HCT116 (cell line): ENCODE data around the gene SLC35B1. TPM values are rescaled to one million over a fixed set of nuclear protein-coding genes. Genes with fewer than 3 reads are reported as not detected.

ENCODE experiments used
- ATAC-seq: fragments of 200-7000 bp; cut with Tn5 transposase; 2 replicates; pipeline ENCODE4 v1.9.1; 2020; ENCODE audit warnings: mild to moderate bottlenecking, moderate library complexity
- BruUV-seq: library from RNA; stranded (reverse); fragments of 400-500 nt; replicated peaks from 2 replicates; lab custom pipeline; 2021; lab: Mats Ljungman, UMichigan
- CTCF ChIA-PET: fragments of 300-600 bp; sonication (Branson Sonifier 250); formaldehyde crosslinking; loops from one replicate; lab custom pipeline; 2021; ENCODE audit warnings: antibody characterized with exemption; lab: Charles Lee
- POLR2A ChIA-PET: fragments of 300-600, 350-600 bp; sonication (Branson Sonifier 250); formaldehyde crosslinking; loops from one replicate; lab custom pipeline; 2021; ENCODE audit warnings: antibody characterized with exemption; lab: Charles Lee
- RAD21 ChIA-PET, 2 experiments: fragments of 300-600 bp; sonication (Branson Sonifier 250); formaldehyde crosslinking; loops; one replicate each; lab custom pipeline; 2023; ENCODE audit warnings: low total read pairs in 2 of 2; ENCODE audit not compliant: uncharacterized antibody in 2 of 2, unreplicated experiment in 2 of 2, low non-redundant PET in 1 of 2; lab: Charles Lee
- DNase-seq: peaks from one replicate; pipeline ENCODE4 v3.0.0-alpha.2; 2010; ENCODE audit warnings: low read depth, low spot score
- H2AFZ ChIP-seq: fragments of 200-600 bp; shearing (Covaris generic), sonication (generic); 2 replicates; pipeline ENCODE4 v1.6.1; 2017; ENCODE audit warnings: low read depth, mixed run types, mixed read lengths, antibody characterized with exemption, low read length; ENCODE audit not compliant: poor library complexity, severe bottlenecking
- H3K27ac ChIP-seq: 2 replicates; pipeline ENCODE4 v1.5.1; 2012; ENCODE audit warnings: low read depth, low read length
- H3K27me3 ChIP-seq: fragments of 200-600 bp; sonication (generic); 2 replicates; pipeline ENCODE4 v1.6.1; 2016; ENCODE audit warnings: mixed run types, low read length, mixed read lengths; ENCODE audit not compliant: insufficient read depth
- H3K36me3 ChIP-seq, 2 experiments: fragments of 200-500 bp in 1 of 2; fragments of 200-600 bp in 1 of 2; sonication (Bioruptor generic) in 1 of 2; sonication (generic) in 1 of 2; 2 replicates each; pipeline versions ENCODE4 v1.5.1 to v1.6.1; 2014 to 2016; ENCODE audit warnings: low read length in 2 of 2, inconsistent platforms in 1 of 2, mixed read lengths in 1 of 2, mixed run types in 1 of 2; ENCODE audit not compliant: insufficient read depth in 2 of 2, control insufficient read depth in 1 of 2
- H3K4me1 ChIP-seq, 2 experiments: fragments of 200-600 bp in 1 of 2; sonication (generic) in 1 of 2; 2 replicates each; pipeline versions ENCODE4 v1.5.1 to v1.6.1; 2012 to 2017; ENCODE audit warnings: low read length in 2 of 2, inconsistent platforms in 1 of 2, mild to moderate bottlenecking in 1 of 2, mixed read lengths in 1 of 2, mixed run types in 1 of 2, moderate library complexity in 1 of 2; ENCODE audit not compliant: insufficient read depth in 2 of 2, control insufficient read depth in 1 of 2
- H3K4me2 ChIP-seq: fragments of 200-600 bp; sonication (generic); 2 replicates; pipeline ENCODE4 v1.6.1; 2017; ENCODE audit warnings: mixed run types, low read length, mixed read lengths
- H3K4me3 ChIP-seq, 2 experiments: fragments of 200-600 bp in 1 of 2; sonication (generic) in 1 of 2; replicated peaks in 1 of 2; 2 replicates each; pipeline ENCODE4 v1.5.1; 2011 to 2016; ENCODE audit warnings: low read length in 2 of 2, control low read depth in 1 of 2, low read depth in 1 of 2, mild to moderate bottlenecking in 1 of 2, mixed read lengths in 1 of 2, mixed run types in 1 of 2
- H3K79me2 ChIP-seq: fragments of 200-600 bp; sonication (generic); 2 replicates; pipeline ENCODE4 v1.6.1; 2017; ENCODE audit warnings: mild to moderate bottlenecking, mixed run types, low read length, moderate library complexity, mixed read lengths; ENCODE audit not compliant: insufficient read depth
- H3K9ac ChIP-seq: fragments of 200-600 bp; sonication (generic); 2 replicates; pipeline ENCODE4 v1.6.1; 2016; ENCODE audit warnings: low read length, mixed read lengths
- H3K9me2 ChIP-seq: fragments of 200-600 bp; sonication (generic), shearing (Covaris generic); 2 replicates; pipeline ENCODE4 v1.6.1; 2017; ENCODE audit warnings: mixed run types, mild to moderate bottlenecking, moderate library complexity; ENCODE audit not compliant: insufficient read depth
- H3K9me3 ChIP-seq, 2 experiments: fragments of 200-500 bp in 1 of 2; fragments of 200-600 bp in 1 of 2; sonication (Bioruptor generic) in 1 of 2; sonication (generic) in 1 of 2; 2 replicates each; pipeline ENCODE4 v1.6.1; 2014 to 2017; ENCODE audit warnings: low read length in 2 of 2, mixed read lengths in 2 of 2, inconsistent platforms in 1 of 2, low read depth in 1 of 2, mild to moderate bottlenecking in 1 of 2, mixed run types in 1 of 2, moderate library complexity in 1 of 2; ENCODE audit not compliant: control insufficient read depth in 1 of 2, insufficient read depth in 1 of 2
- H4K20me1 ChIP-seq: fragments of 200-600 bp; sonication (generic), shearing (Covaris generic); 2 replicates; pipeline ENCODE4 v1.6.1; 2017; ENCODE audit warnings: mixed run types, mild to moderate bottlenecking, moderate library complexity; ENCODE audit not compliant: insufficient read depth
- CBX3 ChIP-seq: IDR thresholded peaks from 2 replicates; pipeline ENCODE4 v1.6.1; 2012; ENCODE audit warnings: low read depth
- CEBPB ChIP-seq: IDR thresholded peaks from 2 replicates; pipeline ENCODE4 v1.6.1; 2012; ENCODE audit warnings: low read depth
- EGR1 ChIP-seq: IDR thresholded peaks from 2 replicates; pipeline ENCODE4 v1.6.1; 2012; ENCODE audit warnings: low read depth
- ELF1 ChIP-seq: IDR thresholded peaks from 2 replicates; pipeline ENCODE4 v1.6.1; 2012; ENCODE audit warnings: low read depth, borderline replicate concordance
- EZH2 ChIP-seq: fragments of 200-600 bp; sonication (generic); IDR thresholded peaks from 2 replicates; pipeline ENCODE4 v1.6.1; 2017; ENCODE audit warnings: antibody characterized with exemption, mixed run types
- FOSL1 ChIP-seq: IDR thresholded peaks from 2 replicates; pipeline ENCODE4 v1.6.1; 2012; ENCODE audit warnings: low read depth
- JUND ChIP-seq: IDR thresholded peaks from 2 replicates; pipeline ENCODE4 v1.6.1; 2012
- POLR2A ChIP-seq: IDR thresholded peaks from 2 replicates; pipeline ENCODE4 v1.7.0; 2011; ENCODE audit warnings: borderline replicate concordance; ENCODE audit not compliant: insufficient read depth, insufficient read length; ENCODE audit errors: extremely low read depth
- POLR2AphosphoS5 ChIP-seq: IDR thresholded peaks from 2 replicates; pipeline ENCODE4 v1.6.1; 2011; ENCODE audit warnings: mild to moderate bottlenecking, low read depth, low read length, moderate library complexity
- SIN3A ChIP-seq: IDR thresholded peaks from 2 replicates; pipeline ENCODE4 v1.6.1; 2012; ENCODE audit warnings: low read depth
- SP1 ChIP-seq: IDR thresholded peaks from 2 replicates; pipeline ENCODE4 v1.6.1; 2012; ENCODE audit warnings: low read depth
- TCF7L2 ChIP-seq: IDR thresholded peaks from 2 replicates; pipeline ENCODE4 v1.7.0; 2011; ENCODE audit warnings: borderline replicate concordance, inconsistent platforms; ENCODE audit not compliant: insufficient read depth, insufficient read length; ENCODE audit errors: extremely low read depth
- ZFX ChIP-seq: fragments of 450-650 bp; IDR thresholded peaks from 2 replicates; pipeline ENCODE4 v1.6.1; 2017
- intact Hi-C: fragments of 100-400 bp; cut with micrococcal nuclease; formaldehyde crosslinking; loops from 2 replicates; pipeline ENCODE4 v1.10.0; 2022
- total RNA-seq: library from RNA; stranded (reverse); gene quantifications from one replicate; pipeline ENCODE4 v1.2.1, GENCODE V29; 2021; ENCODE audit not compliant: unreplicated experiment
- TF ChIP-seq, protein P1 (sequence below): IDR thresholded peaks from 2 replicates; pipeline ENCODE4 v1.6.1; 2012
- TF ChIP-seq, protein P2 (sequence below): IDR thresholded peaks from 2 replicates; pipeline ENCODE4 v1.6.1; 2012; ENCODE audit warnings: low read depth
- TF ChIP-seq, protein P3 (sequence below): IDR thresholded peaks from 2 replicates; pipeline ENCODE4 v1.6.1; 2011; ENCODE audit warnings: mild to moderate bottlenecking, low read length, moderate library complexity; ENCODE audit not compliant: insufficient replicate concordance; ENCODE audit errors: extremely low read depth
- TF ChIP-seq, protein P4 (sequence below): IDR thresholded peaks from 2 replicates; pipeline ENCODE4 v1.6.1; 2012

Gene SLC35B1
- total RNA-seq, 1 experiment from 2014 or later, result 87.5 TPM

DNA sequence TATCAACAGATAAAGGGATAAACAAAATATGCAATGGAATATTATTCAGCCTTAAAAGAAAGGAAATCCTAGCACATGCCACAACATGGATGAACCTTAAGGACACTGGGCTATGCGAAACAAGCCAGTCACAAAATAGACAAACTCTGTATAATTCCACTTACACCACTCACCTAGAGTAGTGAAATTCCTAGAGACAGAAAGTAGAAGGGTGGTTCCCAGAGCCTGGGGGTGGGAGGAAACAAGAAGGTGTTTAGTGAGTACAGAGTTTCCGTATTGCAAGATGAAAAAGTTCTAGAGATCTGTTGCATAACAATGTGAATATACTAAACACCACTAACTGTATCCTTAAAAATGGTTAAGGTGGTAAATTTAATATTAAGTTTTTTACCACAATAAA is 39.9 kb downstream of the SLC35B1 start:
- no peak overlapping the region for H2AFZ ChIP-seq
- H3K36me3 ChIP-seq, result no peaks in the 10 kb centered on the region
- no peaks in the 10 kb centered on the region for H3K9me2 ChIP-seq
- CTCF ChIA-PET, result no interaction called here
- RAD21 ChIA-PET, result no interaction called here
- ATAC-seq (no peak), DNase-seq (no peak)
- no peak overlapping the region for H3K9ac ChIP-seq
- no peak overlapping the region for H3K27ac ChIP-seq
- peaks cover 85% of the 10 kb centered on the region for H3K79me2 ChIP-seq
- H3K4me3 ChIP-seq, result no peak overlapping the region
- BruUV-seq, result no TSS peak
- H4K20me1 ChIP-seq, result peaks cover 7% of the 10 kb centered on the region; the same call in 1 of the 2 replicates
- POLR2A ChIA-PET, result no interaction called here
- H3K9me3 ChIP-seq, result no peaks in the 10 kb centered on the region
- no peaks in the 10 kb centered on the region for H3K27me3 ChIP-seq
- H3K4me1 ChIP-seq, result no peaks in the 10 kb centered on the region
- intact Hi-C loops, result no loop called here
- no peak for TF ChIP-seq TCF7L2
- no peak overlapping the region for H3K4me2 ChIP-seq

DNA sequence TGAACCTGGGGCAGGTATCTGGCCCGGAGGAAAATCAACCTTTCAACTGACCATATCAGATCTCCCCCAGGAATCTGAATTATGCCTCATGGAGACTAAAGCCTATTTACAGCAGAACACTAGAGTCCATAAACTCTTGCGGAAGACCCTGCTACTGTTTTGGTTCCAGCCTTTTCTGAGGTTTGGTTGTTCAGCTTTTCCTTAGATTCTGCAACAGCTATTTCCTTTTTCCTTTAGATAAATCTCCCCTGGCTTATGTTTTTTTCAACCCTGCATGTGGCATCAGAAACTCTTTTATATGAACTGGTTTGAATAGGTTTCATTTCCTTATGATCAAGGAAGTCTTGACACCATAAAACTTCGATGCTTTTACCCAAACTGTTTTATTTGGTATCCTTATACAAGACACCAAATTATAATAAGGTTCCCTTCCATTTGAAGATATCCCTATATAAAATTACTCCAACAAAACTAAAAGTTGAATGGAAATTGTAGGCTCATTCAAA is 43.0 kb downstream of the SLC35B1 start:
- H4K20me1 ChIP-seq, result peaks cover 6% of the 10 kb centered on the region; the same call in 1 of the 2 replicates
- intact Hi-C loops, result no loop called here
- peaks cover 79% of the 10 kb centered on the region for H3K79me2 ChIP-seq
- no peaks in the 10 kb centered on the region for H3K9me3 ChIP-seq
- DNase-seq, result no peak
- H2AFZ ChIP-seq, result no peak overlapping the region
- H3K27me3 ChIP-seq, result no peaks in the 10 kb centered on the region
- H3K4me3 ChIP-seq, result no peak overlapping the region
- BruUV-seq, result no TSS peak
- no peaks in the 10 kb centered on the region for H3K36me3 ChIP-seq
- no peak overlapping the region for H3K9ac ChIP-seq
- ChIA-PET POLR2A (interaction anchor here (2.0 kb wide), 1 partner anchor 12 kb away, joined by 9 read pairs; no protein-coding TSS in a partner anchor), RAD21 (interaction anchor here in 1 of 2 experiments (1.2 kb wide), 1 partner anchor 18 kb away, joined by 4 read pairs; no protein-coding TSS in a partner anchor), CTCF (no interaction called here)
- no peak for ATAC-seq
- no peak overlapping the region for H3K27ac ChIP-seq
- H3K9me2 ChIP-seq, result no peaks in the 10 kb centered on the region
- H3K4me2 ChIP-seq, result no peak overlapping the region
- H3K4me1 ChIP-seq, result no peaks in the 10 kb centered on the region
- TF ChIP-seq POLR2AphosphoS5 (no peak), JUND (no peak), POLR2A (no peak), ELF1 (no peak), SIN3A (no peak), CBX3 (no peak), ZFX (no peak), FOSL1 (no peak), TCF7L2 (no peak), EZH2 (no peak), SP1 (no peak), CEBPB (no peak), EGR1 (no peak)
- TF ChIP-seq, protein P1, sequence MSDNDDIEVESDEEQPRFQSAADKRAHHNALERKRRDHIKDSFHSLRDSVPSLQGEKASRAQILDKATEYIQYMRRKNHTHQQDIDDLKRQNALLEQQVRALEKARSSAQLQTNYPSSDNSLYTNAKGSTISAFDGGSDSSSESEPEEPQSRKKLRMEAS, result no peak
- TF ChIP-seq, protein P2, sequence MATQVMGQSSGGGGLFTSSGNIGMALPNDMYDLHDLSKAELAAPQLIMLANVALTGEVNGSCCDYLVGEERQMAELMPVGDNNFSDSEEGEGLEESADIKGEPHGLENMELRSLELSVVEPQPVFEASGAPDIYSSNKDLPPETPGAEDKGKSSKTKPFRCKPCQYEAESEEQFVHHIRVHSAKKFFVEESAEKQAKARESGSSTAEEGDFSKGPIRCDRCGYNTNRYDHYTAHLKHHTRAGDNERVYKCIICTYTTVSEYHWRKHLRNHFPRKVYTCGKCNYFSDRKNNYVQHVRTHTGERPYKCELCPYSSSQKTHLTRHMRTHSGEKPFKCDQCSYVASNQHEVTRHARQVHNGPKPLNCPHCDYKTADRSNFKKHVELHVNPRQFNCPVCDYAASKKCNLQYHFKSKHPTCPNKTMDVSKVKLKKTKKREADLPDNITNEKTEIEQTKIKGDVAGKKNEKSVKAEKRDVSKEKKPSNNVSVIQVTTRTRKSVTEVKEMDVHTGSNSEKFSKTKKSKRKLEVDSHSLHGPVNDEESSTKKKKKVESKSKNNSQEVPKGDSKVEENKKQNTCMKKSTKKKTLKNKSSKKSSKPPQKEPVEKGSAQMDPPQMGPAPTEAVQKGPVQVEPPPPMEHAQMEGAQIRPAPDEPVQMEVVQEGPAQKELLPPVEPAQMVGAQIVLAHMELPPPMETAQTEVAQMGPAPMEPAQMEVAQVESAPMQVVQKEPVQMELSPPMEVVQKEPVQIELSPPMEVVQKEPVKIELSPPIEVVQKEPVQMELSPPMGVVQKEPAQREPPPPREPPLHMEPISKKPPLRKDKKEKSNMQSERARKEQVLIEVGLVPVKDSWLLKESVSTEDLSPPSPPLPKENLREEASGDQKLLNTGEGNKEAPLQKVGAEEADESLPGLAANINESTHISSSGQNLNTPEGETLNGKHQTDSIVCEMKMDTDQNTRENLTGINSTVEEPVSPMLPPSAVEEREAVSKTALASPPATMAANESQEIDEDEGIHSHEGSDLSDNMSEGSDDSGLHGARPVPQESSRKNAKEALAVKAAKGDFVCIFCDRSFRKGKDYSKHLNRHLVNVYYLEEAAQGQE, result no peak
- TF ChIP-seq, protein P3, sequence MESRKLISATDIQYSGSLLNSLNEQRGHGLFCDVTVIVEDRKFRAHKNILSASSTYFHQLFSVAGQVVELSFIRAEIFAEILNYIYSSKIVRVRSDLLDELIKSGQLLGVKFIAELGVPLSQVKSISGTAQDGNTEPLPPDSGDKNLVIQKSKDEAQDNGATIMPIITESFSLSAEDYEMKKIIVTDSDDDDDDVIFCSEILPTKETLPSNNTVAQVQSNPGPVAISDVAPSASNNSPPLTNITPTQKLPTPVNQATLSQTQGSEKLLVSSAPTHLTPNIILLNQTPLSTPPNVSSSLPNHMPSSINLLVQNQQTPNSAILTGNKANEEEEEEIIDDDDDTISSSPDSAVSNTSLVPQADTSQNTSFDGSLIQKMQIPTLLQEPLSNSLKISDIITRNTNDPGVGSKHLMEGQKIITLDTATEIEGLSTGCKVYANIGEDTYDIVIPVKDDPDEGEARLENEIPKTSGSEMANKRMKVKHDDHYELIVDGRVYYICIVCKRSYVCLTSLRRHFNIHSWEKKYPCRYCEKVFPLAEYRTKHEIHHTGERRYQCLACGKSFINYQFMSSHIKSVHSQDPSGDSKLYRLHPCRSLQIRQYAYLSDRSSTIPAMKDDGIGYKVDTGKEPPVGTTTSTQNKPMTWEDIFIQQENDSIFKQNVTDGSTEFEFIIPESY, result no peak
- TF ChIP-seq, protein P4, sequence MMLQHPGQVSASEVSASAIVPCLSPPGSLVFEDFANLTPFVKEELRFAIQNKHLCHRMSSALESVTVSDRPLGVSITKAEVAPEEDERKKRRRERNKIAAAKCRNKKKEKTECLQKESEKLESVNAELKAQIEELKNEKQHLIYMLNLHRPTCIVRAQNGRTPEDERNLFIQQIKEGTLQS, result no peak
